Measurements from ENCODE around the gene SLC18A3.

DNA sequence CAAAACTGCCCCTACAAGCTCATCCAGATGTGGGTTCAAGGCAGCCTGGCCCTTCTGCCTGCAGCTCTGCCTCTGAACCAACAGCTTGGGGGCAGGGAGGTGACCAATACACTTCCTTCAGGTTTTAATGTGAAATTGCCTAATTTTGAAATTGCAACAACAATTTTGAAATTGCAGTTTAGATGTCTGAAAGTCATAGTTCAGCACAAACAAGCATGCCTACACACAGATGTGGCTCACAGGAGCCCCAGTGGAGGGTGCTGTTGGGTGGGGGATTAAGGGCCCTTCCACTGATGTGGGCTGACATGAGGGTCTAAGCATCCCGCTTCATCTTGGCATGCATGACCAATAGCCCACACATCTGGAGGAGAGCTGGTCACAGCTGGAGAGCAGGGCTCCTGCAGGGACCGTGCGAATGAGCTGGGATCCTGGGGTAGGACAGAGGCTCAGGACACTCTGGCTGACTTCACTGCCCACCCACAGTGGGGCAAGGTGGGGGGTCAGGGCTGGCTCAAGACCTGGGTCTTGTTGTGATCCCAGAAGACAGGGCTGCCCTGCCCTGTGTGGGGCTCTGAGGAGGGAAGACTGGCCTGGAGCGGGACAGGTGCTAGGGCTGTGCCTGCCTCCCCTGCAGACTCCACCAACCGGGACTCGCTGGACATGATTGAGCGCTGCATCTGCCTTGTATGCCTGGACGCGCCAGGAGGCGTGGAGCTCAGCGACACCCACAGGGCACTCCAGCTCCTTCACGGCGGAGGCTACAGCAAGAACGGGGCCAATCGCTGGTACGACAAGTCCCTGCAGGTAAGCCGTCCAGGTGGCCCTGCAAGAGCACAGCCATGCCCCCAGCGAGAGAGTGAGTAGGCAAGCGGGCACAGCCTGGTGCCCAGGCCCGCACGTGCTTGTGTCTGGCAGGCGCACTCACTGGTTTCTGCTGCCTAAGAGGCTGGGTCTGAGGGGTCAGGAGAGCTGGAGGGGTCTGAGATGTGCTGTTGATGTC, 36.1 kb downstream of the SLC18A3 start:
- TF ChIP-seq, protein P1, sequence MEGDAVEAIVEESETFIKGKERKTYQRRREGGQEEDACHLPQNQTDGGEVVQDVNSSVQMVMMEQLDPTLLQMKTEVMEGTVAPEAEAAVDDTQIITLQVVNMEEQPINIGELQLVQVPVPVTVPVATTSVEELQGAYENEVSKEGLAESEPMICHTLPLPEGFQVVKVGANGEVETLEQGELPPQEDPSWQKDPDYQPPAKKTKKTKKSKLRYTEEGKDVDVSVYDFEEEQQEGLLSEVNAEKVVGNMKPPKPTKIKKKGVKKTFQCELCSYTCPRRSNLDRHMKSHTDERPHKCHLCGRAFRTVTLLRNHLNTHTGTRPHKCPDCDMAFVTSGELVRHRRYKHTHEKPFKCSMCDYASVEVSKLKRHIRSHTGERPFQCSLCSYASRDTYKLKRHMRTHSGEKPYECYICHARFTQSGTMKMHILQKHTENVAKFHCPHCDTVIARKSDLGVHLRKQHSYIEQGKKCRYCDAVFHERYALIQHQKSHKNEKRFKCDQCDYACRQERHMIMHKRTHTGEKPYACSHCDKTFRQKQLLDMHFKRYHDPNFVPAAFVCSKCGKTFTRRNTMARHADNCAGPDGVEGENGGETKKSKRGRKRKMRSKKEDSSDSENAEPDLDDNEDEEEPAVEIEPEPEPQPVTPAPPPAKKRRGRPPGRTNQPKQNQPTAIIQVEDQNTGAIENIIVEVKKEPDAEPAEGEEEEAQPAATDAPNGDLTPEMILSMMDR (IDR thresholded peaks at IDR 0.05) = no peak
- TF ChIP-seq SMAD4 (CRISPR knock-in tag; IDR thresholded peaks at IDR 0.05) (no peak), SP1 (CRISPR knock-in tag; conservative IDR thresholded peaks at IDR 0.05) (no peak), JUN (CRISPR knock-in tag; IDR thresholded peaks at IDR 0.05) (no peak), ZNF671 (CRISPR knock-in tag; IDR thresholded peaks at IDR 0.05) (no peak), FOXP1 (CRISPR knock-in tag; IDR thresholded peaks at IDR 0.05; ENCODE audit: borderline replicate concordance) (no peak), GABPB1 (CRISPR knock-in tag; IDR thresholded peaks at IDR 0.05) (no peak), ZNF416 (CRISPR knock-in tag; IDR thresholded peaks at IDR 0.05) (no peak)
- TF ChIP-seq, protein P2, sequence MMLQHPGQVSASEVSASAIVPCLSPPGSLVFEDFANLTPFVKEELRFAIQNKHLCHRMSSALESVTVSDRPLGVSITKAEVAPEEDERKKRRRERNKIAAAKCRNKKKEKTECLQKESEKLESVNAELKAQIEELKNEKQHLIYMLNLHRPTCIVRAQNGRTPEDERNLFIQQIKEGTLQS (CRISPR knock-in tag; conservative IDR thresholded peaks at IDR 0.05) = no peak
- TF ChIP-seq, protein P3, sequence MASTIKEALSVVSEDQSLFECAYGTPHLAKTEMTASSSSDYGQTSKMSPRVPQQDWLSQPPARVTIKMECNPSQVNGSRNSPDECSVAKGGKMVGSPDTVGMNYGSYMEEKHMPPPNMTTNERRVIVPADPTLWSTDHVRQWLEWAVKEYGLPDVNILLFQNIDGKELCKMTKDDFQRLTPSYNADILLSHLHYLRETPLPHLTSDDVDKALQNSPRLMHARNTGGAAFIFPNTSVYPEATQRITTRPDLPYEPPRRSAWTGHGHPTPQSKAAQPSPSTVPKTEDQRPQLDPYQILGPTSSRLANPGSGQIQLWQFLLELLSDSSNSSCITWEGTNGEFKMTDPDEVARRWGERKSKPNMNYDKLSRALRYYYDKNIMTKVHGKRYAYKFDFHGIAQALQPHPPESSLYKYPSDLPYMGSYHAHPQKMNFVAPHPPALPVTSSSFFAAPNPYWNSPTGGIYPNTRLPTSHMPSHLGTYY (CRISPR knock-in tag; IDR thresholded peaks at IDR 0.05) = no peak
- TF ChIP-seq, protein P4, sequence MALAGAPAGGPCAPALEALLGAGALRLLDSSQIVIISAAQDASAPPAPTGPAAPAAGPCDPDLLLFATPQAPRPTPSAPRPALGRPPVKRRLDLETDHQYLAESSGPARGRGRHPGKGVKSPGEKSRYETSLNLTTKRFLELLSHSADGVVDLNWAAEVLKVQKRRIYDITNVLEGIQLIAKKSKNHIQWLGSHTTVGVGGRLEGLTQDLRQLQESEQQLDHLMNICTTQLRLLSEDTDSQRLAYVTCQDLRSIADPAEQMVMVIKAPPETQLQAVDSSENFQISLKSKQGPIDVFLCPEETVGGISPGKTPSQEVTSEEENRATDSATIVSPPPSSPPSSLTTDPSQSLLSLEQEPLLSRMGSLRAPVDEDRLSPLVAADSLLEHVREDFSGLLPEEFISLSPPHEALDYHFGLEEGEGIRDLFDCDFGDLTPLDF (CRISPR knock-in tag; IDR thresholded peaks at IDR 0.05) = no peak
- TF ChIP-seq, protein P5, sequence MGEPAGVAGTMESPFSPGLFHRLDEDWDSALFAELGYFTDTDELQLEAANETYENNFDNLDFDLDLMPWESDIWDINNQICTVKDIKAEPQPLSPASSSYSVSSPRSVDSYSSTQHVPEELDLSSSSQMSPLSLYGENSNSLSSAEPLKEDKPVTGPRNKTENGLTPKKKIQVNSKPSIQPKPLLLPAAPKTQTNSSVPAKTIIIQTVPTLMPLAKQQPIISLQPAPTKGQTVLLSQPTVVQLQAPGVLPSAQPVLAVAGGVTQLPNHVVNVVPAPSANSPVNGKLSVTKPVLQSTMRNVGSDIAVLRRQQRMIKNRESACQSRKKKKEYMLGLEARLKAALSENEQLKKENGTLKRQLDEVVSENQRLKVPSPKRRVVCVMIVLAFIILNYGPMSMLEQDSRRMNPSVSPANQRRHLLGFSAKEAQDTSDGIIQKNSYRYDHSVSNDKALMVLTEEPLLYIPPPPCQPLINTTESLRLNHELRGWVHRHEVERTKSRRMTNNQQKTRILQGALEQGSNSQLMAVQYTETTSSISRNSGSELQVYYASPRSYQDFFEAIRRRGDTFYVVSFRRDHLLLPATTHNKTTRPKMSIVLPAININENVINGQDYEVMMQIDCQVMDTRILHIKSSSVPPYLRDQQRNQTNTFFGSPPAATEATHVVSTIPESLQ (CRISPR knock-in tag; IDR thresholded peaks at IDR 0.05) = no peak
- TF ChIP-seq, protein P6, sequence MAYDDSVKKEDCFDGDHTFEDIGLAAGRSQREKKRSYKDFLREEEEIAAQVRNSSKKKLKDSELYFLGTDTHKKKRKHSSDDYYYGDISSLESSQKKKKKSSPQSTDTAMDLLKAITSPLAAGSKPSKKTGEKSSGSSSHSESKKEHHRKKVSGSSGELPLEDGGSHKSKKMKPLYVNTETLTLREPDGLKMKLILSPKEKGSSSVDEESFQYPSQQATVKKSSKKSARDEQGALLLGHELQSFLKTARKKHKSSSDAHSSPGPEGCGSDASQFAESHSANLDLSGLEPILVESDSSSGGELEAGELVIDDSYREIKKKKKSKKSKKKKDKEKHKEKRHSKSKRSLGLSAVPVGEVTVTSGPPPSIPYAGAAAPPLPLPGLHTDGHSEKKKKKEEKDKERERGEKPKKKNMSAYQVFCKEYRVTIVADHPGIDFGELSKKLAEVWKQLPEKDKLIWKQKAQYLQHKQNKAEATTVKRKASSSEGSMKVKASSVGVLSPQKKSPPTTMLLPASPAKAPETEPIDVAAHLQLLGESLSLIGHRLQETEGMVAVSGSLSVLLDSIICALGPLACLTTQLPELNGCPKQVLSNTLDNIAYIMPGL (CRISPR knock-in tag; IDR thresholded peaks at IDR 0.05) = no peak

Measured in WTC11 (cell line).